Heart left ventricle (tissue), 13 donors: Measurements from ENCODE around the gene PSMG3.

ENCODE experiments used
- CTCF ChIP-seq, 12 donors: fragments of 200-600 bp; sonication (generic) in 4 of 12; IDR thresholded peaks; one replicate each; pipeline versions ENCODE4 v1.5.0 to v1.8.0; 2018 to 2022; ENCODE audit warnings: antibody characterized with exemption in 12 of 12, mild to moderate bottlenecking in 5 of 12
- POLR2A ChIP-seq, 2 donors: fragments of 450-650 bp; IDR thresholded peaks; one replicate each; pipeline ENCODE4 v1.6.1; 2017; ENCODE audit warnings: antibody characterized with exemption in 2 of 2, mild to moderate bottlenecking in 2 of 2, moderate library complexity in 2 of 2
- donor health status: ischemic (EF 13 %, LVEDD 7.1; RV severe dilation, severe dysfunction).
- donor health status: DM: no; HTN: yes; CAD: no.
- donor health status: DM: no; HTN: no; CAD: no.
- donor health status: ischemic (EF 25% LVEDD 6.9; RV normal size, moderate dysfunction).
- donor health status: ischemic (EF 25% LVEDD 5.7; RV mildly dilated, moderate dysfunction).
- donor health status: ischemic (EF 35%, LVEDD 5.7; RV mildly dilated, moderate dysfunction).
- donor health status: nonischemic (EF 11% LVEDD 7.7; RV severe dilation, severe dysfunction).
- donor health status: DM: yes; HTN: yes; CAD: no.
- donor health status: PGD.
- donor health status: ischemic (EF 29% LVEDD 5.4; RV normal size, mild dysfunction).
- donor health status: nonischemic (EF 23%, LVEDD 6.1; RV moderate dilation, normal function).

- no peak for TF ChIP-seq CTCF (IDR thresholded peaks at IDR 0.05)
- TF ChIP-seq POLR2A (IDR thresholded peaks at IDR 0.05) = no peak
Observed at GRCh38 chr7:1597066-1597760, 27.4 kb upstream of the PSMG3 start.
